GM12892 (cell line): ENCODE measurements around the gene PCYT1A. TPM values are rescaled to one million over a fixed set of nuclear protein-coding genes. Genes with fewer than 3 reads are reported as not detected.

Experiments used
- DNase-seq: peaks from one replicate; pipeline ENCODE4 v3.0.0; 2011; ENCODE audit not compliant: insufficient read length
- FAIRE-seq: peaks from 2 replicates; lab custom pipeline; 2011; peaks lifted over from hg19 to GRCh38; lab: Jason Lieb, UNC
- POLR2A ChIP-seq: IDR thresholded peaks from 2 replicates; pipeline ENCODE4 v1.6.1; 2011; ENCODE audit warnings: low read depth, low read length, control low read depth
- POLR2AphosphoS5 ChIP-seq: IDR thresholded peaks from 2 replicates; pipeline ENCODE4 v1.6.1; 2011; ENCODE audit warnings: low read depth, low read length, control low read depth
- TAF1 ChIP-seq: IDR thresholded peaks from 2 replicates; pipeline ENCODE4 v1.6.1; 2011; ENCODE audit warnings: low read depth, mild to moderate bottlenecking, control low read depth, low read length, borderline replicate concordance
- polyA plus RNA-seq: library from polyadenylated mRNA; unstranded; fragments of >200 nt; gene quantifications from one replicate; pipeline ENCODE4 v1.2.1, GENCODE V29; 2012; ENCODE audit warnings: missing spikeins, inconsistent platforms; ENCODE audit not compliant: missing spikeins

PCYT1A gene
- polyA plus RNA-seq: 27.0 TPM

DNA sequence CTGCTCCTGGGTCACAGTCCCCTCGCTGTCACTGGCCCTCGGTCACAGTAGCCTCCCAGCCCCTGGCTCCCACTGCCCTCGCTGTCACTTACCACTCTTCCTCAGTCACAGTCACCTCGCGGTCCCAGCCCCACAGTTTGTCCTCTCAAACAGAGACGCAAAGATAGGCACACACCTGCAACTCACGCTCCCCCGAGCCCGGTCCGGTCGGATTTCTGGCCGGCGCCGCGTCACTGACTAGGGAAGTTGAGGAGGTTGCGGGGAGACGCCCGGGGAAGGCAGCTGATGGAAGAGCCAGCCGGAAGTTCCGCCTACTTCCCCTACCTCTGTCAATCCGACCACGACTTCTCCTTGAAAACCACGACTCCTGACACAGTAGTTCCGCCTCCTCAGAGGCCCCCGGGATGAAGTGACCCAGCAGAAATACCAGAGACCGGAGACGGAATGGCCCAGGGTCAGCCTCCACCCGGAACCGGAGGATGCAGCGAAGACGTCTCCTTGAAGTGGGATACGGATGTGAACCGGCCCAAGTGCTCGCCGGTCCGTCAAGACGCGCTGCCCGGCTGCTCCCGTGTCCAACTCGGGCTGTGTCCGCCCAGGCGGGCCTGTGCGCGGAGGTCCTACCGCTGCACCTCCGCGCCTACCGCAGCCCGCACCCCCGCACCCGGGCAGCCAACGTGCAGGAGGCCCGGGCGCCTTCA is at the start of gene PCYT1A:
TSS of gene PCYT1A (minus strand) at position 287 of the 701 bp plus-strand sequence. CDS start 17,195 bp downstream, outside the sequence.
- peak; percentile 85 for FAIRE-seq

DNA sequence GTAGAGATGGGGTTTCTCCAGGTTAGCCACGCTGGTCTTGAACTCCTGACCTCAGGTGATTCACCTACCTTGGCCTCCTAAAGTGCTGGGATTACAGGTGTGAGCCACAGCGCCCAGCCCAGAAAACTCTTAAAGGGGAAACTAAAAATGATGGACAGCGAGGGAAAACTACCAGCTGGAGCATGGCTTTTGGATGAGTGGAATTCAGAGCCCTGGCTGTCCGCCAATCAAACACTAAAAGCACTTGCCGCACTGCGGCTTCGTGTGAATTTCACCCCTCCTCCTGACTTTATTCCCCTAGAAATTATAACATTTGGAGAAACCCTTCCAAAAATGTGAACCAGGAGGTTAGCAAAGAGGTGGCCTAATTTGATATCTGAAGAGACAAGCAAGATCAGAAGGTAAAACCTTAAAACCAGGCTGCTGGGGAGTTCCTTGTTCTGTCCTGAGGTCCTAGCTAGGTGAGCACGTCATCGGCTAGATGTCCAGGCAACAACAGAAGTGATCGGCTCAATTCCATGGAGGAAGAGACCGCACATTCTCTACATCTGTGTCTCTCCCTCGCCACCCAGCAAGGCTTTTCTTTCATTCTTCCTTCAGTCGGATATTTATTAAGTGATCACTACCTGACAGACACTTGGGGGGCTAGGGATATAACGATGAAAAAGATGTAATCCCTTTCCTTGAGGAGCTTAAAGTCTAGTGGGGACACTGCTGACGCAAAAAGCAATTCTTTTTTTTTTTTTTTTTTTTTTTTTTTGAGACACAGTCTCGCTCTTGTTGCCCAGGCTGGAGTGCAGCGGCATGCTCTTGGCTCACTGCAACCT is 49.0 kb upstream of the PCYT1A start:
- TF ChIP-seq POLR2A (no peak), POLR2AphosphoS5 (no peak), TAF1 (no peak)
- DNase-seq (no peak), FAIRE-seq (no peak)

More for the DNA sequence above, at the start of gene PCYT1A:
- TF ChIP-seq POLR2A: peak; percentile 84
- TF ChIP-seq POLR2AphosphoS5: peak; percentile 86
- TF ChIP-seq TAF1: peak; percentile 90
- peak; percentile 80 for DNase-seq

DNA sequence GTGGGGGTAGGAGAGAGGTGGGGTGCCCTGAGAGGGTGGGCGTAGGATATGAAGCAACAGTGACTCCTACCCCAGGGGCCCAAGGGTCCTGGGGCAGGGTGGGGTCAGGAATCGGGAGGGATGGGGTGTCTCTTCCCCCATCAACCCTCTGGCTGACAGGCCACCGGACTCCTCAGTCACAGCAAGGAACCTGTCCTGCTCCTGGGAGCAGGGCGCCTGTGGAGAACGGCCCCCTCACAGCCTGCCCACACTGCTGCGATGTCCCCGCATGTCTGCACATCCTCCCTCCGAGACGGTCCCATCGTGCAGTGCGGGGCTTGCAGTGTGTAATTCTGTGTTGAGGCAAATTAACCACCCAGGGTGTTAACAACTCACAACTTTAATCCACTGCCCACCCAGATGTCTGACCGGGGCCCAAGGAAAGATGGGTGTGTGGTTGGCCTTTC is 48.0 kb upstream of the PCYT1A start:
- TF ChIP-seq POLR2AphosphoS5 (no peak), POLR2A (no peak), TAF1 (no peak)

DNA sequence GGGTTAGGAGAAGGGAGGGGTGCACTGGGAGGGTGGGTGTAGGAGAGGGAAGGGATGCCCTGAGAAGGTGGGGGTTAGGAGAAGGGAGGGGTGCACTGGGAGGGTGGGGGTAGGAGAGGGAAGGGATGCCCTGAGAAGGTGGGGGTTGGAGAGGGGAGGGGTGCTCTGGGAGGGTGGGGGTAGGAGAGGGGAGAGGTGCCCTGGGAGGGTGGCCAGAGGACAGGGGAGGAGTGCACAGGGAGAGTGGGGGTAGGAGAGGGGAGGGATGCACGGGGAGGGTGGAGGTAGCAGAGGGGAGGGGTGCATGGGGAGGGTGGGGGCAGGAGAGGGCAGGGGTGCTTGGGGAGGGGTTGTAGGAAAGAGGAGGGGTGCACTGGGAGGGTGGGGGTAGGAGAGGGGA is 47.5 kb upstream of the PCYT1A start:
- no peak for FAIRE-seq
- TF ChIP-seq POLR2AphosphoS5 (no peak), POLR2A (no peak), TAF1 (no peak)

More for the DNA sequence above, 48.0 kb upstream of the PCYT1A start:
- FAIRE-seq (no peak), DNase-seq (no peak)

DNA sequence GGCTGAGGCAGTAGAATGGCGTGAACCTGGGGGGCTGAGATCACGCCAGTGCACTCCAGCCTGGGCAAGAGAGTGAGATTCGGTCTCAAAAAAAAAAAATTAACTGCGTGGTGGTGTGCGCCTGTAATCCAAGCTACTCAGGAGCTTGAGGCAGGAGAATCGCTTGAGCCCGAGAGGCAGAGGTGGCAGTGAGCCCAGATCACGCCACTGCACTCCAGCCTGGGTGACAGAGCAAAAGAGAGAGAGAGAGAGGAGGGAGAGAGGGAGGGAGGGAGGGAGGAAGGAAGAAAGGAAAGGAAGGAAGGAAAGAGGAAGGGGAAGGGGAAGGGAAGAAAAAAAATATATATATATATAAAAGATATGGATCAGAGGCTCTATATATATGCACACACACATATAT is 44.6 kb upstream of the PCYT1A start:
- FAIRE-seq: no peak
- TF ChIP-seq TAF1: no peak
- no peak for TF ChIP-seq POLR2A
- TF ChIP-seq POLR2AphosphoS5: no peak
- DNase-seq: no peak

More for the DNA sequence above, 47.5 kb upstream of the PCYT1A start:
- DNase-seq: no peak

DNA sequence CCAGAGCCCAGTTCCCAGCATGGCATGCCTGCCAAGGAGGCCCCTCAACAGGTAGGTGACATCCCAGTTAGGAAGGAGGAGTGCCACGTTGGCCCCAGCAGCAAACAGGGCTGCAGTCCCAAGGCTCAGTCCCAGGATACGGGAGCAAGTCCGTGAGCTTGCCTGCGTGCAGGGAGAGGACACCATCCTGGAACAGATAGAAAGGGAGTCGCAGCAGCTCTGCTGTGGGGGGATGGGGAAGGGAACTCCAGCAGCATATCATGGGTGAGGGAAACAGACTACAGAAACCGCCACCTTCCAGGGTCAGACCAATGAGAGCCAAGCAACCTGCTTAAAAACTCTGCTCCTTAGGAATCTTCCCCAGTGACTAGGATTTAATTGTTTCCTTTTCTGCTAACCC is 39.9 kb upstream of the PCYT1A start:
- DNase-seq (no peak), FAIRE-seq (no peak)
- TF ChIP-seq POLR2AphosphoS5: no peak
- TF ChIP-seq TAF1: no peak
- TF ChIP-seq POLR2A: no peak

DNA sequence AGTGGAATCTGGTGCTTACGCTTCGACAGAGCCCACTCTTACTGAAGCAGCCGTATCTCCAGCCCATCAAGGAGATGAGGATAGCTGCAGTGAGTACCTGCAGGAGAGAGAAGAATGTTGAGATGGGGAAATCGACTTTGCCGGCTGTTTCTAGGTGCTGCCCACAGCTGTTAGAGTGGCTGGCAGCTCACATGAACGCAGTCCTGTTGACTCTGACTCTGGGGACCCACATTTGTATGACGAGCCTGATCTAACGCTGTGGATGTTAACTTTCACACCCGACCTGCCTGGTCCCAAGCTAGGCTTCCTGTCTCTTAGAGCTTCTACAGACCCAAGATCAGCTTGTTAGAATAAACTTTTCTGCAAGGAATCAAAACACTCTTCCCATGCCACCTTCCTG is 39.4 kb upstream of the PCYT1A start:
- no peak for TF ChIP-seq POLR2A
- TF ChIP-seq TAF1: no peak
- TF ChIP-seq POLR2AphosphoS5: no peak
- no peak for DNase-seq
- FAIRE-seq: no peak

DNA sequence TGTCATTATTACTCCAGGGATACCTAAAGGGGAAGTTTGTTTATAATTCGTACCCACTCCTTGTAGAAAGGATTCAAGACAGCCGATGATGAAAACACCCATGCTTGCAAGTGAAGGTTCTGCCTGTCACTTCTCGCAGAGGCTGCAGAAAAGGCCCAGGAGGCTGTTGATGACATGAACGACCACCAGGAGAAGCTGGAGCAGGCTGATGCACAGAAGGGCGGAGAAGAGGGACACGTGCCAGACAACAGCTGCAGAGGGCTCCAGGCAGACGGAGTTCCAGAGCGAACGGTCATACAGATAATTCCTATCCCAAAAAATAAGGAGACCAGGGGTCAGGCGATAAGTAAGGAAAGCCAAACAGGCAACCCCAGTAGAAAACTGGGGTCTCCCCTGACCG is 36.2 kb upstream of the PCYT1A start:
- DNase-seq (no peak), FAIRE-seq (no peak)
- no peak for TF ChIP-seq POLR2A
- TF ChIP-seq TAF1: no peak
- TF ChIP-seq POLR2AphosphoS5: no peak

DNA sequence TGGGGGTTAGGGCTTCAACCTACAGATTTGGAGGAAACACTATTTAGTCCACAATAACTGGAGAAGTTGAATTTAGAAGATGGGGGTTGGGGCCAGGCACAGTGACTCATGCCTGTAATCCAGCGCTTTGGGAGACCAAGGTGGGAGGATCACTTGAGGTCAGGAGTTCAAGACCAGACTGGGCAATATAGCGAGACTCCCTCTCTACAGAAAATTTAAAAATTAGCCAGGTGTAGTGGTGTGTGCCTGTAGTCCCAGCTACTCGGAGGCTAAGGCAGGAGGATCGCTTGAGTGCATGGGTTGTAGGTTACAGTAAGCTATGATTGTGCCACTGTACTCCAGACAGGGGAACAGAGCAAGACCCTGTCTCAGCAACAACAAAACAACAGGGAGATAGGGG is 35.5 kb upstream of the PCYT1A start:
- FAIRE-seq: no peak
- no peak for DNase-seq
- no peak for TF ChIP-seq POLR2A
- TF ChIP-seq POLR2AphosphoS5: no peak
- no peak for TF ChIP-seq TAF1

DNA sequence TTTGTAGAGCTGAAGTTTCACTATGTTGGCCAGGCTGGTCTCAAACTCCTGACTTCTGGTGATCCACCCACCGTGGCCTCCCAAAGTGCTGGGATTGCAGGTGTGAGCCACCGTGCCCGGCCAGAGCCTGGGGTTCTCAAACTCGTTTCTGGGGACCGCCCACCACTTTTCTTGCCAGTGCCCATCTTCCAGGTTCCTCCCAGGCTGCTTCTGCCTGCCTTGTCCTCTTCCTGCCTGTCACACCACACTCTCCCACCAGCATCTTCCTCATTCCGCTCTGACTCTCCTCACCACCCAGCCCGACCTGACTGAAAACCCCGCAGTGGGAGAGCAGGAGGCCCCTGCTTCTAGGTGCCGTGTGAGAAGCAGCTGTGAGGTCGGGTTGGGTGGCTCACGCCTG is 33.6 kb upstream of the PCYT1A start:
- no peak for FAIRE-seq
- TF ChIP-seq POLR2A: no peak
- TF ChIP-seq POLR2AphosphoS5: no peak
- no peak for TF ChIP-seq TAF1
- no peak for DNase-seq

DNA sequence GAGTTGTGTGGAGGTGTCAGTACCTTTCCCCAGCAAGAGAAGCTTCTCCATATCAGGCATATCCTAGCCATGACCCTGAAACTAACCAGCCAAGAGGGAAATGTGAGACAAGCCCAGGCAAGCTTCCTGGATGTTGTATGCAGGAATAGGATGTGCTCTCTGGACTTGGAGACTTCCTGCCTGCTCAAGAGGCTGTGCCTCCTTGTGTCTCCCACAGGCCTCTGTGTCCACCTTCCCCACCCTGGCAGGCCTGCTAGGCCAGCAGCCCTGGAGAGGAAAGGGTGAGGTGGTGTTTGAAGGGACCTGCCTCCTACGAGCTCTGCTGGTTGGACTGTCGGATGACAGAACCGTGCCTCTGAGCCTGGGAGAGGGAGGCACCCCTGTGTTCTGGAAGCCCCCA is 32.6 kb upstream of the PCYT1A start:
- no peak for DNase-seq
- TF ChIP-seq TAF1 (no peak), POLR2AphosphoS5 (no peak), POLR2A (no peak)
- FAIRE-seq: no peak
